HG02840 (cell line): ENCODE data around the gene PCDH18.
"Not testable (repeated sequence)": the region's sequence is repeated elsewhere in the genome, so short reads cannot be mapped to it uniquely, and the experiment has no call there.

Experiments
- ATAC-seq: cut with Tn5 transposase; IDR thresholded peaks from one replicate; pipeline ENCODE4 v1.9.1; 2021; ENCODE audit warnings: mild to moderate bottlenecking, moderate library complexity, moderate number of reproducible peaks; ENCODE audit not compliant: unreplicated experiment, low FRiP score

The PCDH18 gene

DNA sequence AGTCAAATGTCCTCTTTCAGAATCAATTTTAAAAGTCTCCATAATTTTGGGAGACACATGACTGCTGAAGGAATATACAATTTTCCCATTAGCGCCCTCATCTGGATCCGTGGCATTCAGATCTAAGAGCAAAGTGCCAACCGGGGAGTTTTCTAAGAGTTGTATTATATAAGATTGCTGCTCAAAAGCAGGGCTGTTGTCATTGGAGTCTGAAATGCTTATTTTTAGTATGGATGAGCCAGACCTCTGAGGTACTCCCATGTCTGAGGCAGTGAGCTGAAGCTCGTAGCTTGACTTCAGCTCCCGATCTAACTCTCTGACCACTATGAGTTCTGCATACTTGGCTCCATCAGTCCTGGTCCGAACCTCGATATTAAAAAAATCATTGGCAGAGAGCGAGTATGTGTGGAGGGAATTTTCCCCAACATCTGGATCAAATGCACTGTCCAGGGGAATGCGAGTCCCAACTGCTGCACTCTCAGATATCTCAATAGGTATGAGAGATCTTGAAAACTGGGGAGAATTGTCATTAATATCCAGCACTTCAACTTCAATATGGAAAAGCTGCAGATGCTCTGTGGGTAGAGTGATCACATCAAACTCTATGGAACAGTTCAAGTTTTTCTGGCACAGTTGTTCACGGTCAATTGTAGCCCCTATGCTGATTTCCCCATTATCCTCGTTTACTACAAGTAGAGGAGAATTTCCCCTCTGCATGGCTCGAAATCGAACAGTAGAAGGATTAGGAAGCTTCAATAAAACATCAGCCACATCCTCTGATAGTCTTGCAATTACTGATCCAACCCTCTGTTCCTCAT, 917 bp downstream of the PCDH18 start:
- ATAC-seq, result no peak

DNA sequence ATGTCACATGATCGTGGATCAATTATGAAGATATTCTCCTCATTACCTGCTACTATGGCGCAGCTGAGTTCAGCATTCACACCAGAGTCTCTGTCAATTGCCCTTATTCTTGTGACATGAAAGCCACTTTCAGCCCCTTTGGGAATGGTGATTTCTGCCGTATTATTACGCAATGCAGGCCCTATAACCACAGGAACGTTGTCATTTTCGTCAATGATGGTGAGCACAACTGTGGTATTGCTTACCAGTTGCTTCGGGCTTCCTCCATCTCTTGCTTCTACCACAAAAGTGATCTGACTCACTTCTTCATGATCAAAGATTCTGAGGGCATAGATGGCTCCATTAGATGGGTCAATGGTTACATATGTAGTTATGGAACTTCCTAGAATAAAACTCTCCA, 2.1 kb downstream of the PCDH18 start:
- ATAC-seq, result no peak

DNA sequence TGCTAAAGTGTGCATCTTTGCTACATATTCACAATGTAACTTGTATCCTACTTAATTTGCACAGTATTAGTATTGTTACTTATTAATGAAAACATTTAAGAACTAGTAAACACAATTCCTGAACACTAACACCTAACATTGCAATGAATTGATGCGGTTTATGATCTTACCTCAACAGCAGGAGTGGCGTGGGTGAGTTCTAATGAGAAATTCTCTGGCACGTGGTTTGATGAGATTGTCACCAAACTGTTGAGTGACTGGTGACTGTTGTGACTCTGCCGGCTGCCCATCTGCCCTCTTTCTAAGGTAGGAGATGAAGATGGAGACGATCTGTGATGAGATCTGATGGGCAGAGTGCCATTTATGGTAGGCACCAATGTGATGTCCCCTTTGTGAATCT, 2.9 kb downstream of the PCDH18 start:
- no peak for ATAC-seq

DNA sequence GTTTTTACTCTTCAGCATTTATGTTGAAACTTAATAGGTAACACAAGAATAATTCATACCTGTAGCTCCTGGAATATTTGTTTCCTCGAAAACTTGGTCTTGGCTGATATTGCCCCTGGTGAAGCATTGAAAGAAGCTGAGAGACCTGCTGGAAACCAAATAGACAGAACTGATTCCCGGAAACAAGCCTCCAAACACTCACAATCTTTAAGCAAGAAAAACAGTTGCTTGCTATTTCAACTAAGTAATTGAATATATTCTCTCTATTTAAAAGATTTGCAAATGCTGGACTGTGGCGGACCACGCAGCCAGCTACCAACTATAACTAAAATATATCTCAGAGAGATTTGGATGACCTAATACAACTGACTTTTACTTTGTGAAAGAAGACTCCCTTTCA, 3.6 kb downstream of the PCDH18 start:
- ATAC-seq, result no peak

DNA sequence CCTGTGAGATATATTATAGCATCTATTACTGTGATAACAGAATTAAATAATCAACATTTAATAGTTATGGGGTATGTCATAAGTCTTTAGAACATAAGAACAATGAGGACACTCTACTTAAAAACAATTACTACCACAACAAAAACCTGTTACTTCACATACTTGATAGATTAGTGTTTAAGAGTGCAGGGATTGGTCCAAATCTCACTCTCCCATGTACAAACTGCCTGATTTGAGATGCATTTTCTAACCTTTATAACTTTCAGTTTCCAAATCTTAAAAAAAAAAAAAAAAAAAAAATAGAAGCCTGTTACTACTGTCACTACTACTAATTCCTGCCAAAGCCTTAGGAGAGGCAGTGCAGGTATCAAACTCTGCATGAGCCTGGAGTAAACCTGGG, 5.6 kb downstream of the PCDH18 start:
- no peak for ATAC-seq

DNA sequence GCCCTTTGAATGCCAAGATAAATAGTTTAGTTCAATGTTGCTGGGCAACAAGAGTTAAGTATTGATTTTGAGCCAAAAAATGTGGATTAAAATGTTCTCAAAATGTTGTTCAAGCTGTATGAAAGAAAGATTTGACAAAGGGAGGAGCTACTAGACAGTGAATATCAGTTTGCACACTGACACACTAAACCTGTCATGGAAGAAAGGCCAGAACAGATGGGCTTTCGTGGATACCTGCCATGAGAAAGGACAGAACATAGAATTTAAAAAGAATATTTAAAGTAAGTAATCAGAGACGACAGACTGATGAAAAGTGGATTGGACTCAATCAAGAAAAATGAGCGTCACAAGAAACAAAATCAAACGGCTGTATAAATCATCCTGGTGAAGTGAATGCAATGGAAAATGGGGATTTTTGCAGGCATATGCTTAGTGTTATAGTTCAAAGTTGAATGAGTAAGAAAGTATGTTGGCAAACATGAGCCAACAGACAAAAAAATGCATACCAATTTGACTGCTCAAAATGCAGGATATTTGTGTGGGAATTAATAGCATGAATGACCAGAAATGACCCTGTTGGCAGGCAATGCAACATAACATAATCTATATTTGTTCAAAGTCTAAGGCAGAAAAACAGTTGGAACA, 7.4 kb downstream of the PCDH18 start:
- ATAC-seq, result no peak

DNA sequence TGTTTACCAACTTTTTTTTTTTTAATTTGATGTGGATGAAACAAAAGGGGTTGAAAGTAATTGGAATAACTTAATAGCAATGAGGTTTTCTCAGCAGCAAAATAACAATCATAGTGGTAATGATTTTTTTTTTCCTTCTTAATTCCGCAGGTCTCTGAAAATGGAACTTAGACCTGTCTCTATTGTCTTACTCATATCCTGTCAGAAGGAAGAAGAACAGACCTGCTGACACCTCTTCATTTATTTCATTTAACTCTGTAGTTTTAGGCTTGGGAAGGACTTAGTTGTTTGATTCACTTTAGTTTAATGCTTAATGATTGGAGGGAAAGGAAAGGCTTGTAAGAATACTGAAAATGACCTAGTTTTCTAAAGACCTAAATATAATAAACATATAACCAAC, 9.0 kb downstream of the PCDH18 start:
- no peak for ATAC-seq

DNA sequence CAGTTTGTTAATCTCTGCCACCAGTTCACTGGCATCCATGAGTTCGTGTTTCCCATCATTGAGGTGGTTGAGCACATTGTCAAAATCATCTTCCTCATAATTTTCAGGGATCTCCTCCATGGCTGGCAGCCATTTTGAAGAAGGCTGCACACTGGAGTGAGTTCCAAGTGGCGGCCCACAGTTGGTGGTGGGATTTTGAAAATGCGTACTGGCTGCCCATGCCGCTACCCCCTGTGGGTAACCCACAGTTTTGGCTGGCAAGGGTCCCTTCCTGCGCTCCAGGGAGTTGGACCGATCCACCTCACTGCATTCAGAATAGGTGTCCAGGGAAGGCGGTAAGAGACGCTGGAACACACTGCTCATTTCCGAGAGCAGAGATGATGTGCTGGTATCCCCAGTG, 11.2 kb downstream of the PCDH18 start:
- no peak for ATAC-seq

DNA sequence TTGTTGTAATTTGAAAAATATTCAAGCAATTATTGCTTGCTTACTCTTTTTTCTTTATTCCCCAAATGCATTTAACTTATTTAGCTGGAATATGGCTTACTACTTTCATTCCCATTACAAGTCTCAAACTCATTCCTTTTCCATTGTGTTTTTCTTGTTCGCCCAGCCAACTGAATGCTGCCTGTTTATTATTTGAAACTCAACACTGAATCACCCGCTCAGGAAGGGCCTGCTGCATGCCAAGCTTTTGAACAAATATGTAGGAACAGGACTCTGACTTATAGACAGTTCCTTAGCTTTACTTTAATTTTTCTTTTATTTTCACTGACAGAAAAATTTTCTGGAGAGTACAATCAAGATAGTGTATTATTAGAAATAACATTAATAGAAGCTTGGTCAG, 12.9 kb downstream of the PCDH18 start:
- no peak for ATAC-seq

DNA sequence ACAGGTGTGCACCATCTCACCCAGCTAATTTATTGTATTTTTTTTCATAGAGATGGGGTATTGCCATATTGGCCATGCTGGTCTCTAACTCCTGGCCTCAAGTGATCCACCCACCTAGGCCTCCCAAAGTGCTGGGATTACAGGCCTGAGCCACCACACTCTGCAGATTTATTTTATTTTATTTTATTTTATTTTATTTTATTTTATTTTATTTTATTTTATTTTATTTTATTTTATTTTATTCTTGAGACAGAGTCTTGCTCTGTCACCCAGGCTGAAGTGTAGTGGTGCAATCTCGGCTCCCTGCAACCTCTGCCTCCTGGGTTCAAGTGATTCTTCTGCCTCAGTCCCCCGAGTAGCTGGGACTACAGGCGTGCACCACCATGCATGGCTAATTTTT, 15.0 kb downstream of the PCDH18 start:
- ATAC-seq, result not testable (repeated sequence)

DNA sequence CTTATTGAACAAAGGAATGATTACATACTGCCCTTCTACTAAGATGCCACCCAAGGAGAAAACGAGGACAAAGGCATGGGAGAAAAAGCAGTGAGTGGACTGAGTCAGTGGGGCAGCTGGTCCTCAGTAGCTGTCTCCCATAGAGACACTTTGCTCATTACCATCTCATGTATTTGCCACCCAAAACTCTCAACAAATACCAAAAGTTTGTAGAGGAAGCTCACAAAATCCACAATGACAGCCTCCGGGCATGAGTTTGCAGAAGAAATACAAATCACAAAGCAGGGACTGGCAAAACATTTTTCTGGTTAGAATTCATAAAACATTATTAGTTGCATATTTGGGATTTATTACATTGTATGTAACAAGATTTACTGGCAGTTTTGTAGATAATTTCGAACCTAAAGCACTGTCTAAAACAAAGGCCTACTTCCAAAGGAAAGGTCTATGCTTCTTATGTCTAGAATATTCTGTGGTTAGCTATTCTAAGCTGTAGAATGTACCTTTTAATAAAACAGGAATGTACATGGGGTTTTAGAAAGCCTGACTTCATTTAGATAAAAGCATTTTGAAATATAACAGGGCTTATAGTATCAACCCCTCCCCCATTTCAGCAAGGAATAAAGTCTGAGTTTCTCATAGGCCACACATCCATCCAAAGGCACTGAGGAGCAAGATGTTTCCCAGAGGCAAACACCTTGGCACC, 17.7 kb downstream of the PCDH18 start:
- no peak for ATAC-seq

DNA sequence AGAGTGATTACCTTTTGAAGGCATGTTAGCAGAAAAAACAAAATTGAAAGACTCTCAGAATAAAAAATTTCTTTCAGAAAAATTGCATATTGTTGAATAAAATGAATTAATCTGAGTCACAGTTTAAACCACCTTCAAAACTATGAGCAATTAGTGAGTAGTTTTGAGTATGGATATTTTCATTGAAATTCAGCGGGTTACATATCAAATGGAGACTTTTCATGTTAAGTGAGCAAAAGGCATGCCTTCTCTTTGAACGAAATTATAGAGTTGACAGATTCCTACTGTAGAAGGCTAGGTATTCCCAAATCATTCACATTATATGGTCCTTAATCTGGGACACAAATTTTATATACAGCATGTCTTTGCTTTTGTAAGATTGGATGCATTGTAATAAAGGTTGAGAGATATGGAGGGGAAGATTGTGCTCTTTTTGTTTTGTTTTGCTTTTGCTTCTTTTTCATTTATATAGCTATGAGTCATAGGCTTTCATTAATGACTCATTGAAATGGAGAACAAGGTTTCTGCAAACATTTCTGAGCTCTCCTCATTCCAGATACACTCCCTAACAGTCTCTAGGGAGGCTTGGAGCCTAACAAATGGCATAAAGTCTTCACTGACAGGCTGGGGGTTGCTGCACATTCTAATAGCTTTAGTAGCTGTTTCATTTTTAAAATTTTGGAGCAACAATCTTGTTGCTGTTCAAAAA, 21.6 kb downstream of the PCDH18 start:
- ATAC-seq, result no peak

DNA sequence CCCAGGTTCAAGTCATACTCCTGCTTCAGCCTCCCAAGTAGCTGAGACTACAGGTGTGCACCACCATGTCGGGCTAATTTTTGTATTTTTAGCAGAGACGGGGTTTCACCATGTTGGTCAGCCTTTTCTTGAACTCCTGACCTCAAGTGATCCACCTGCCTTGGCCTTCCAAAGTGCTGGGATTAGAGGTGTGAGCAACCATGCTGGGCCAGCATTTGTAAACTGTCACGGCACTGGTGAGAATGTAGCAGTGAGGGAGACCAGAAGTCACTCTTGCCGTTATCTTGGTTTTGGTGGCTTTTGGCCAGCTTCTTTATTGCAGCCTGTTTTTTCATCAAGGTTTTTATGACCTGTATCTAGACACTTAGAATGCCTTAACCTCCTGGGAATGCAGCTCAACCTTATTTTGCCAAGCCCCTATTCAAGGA, 22.4 kb downstream of the PCDH18 start:
- no peak for ATAC-seq

DNA sequence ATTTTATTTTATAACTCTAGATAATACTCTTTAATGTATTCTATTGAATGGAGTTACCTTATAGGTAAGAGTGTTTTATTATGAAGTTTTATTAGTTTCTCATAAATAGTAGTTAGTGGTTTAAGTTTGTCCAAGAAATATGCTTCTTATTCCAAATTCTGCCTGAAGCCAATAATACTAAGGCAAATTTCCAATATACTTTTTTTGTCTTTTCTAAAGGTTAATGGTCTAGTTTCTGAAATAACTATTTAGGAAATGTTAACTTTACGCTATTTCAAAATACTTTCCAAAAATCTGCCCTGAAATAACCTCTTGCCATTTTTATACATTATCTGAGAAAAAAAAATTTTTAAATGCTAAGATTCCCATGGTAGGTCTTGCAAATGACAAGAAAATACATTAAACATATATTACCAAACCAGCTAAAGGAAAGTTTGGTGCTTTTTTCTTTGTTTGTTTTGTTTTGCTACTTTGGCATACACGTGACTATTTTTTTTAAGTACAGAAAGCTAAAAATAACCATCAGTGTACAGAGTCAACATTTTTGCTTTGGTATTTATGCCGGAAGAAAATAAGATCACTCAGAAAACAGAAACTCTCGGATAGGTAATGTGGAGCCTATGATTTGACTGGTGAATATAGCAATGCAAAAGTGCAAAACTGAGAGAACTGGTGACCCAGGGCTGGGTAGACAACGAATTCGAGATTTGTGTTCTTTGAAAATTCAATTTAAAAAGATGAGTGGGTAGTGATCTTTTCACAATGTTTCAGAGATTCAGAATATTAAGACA, 29.8 kb downstream of the PCDH18 start:
- ATAC-seq, result no peak

DNA sequence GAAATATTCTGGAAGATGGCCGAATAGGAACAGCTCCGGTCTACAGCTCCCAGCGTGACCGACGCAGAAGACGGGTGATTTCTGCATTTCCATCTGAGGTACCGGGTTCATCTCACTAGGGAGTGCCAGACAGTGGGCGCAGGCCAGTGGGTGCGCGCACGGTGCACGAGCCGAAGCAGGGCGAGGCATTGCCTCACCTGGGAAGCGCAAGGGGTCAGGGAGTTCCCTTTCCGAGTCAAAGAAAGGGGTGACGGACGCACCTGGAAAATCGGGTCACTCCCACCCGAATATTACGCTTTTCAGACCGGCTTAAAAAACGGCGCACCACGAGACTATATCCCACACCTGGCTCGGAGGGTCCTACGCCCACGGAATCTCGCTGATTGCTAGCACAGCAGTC, 36.0 kb downstream of the PCDH18 start:
- not testable (repeated sequence) for ATAC-seq

DNA sequence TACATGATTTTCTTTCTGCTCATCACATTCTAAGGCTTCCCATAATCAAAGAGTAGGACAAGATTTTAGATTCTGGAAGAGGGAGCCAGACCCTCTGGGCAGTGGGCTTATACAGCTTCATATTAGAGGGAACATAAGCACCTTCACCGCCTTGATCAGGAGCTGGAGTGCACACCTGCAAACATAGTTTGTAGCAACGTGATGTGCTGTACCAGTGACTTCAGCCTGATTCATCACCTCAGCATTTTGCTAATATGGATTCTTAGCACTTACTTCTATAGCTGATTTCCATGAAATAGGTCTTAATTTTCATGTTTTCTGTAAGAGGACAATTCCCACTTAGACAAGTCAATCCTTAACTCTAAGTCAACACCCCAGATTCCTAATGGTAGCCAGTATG, 36.7 kb downstream of the PCDH18 start:
- ATAC-seq, result no peak

DNA sequence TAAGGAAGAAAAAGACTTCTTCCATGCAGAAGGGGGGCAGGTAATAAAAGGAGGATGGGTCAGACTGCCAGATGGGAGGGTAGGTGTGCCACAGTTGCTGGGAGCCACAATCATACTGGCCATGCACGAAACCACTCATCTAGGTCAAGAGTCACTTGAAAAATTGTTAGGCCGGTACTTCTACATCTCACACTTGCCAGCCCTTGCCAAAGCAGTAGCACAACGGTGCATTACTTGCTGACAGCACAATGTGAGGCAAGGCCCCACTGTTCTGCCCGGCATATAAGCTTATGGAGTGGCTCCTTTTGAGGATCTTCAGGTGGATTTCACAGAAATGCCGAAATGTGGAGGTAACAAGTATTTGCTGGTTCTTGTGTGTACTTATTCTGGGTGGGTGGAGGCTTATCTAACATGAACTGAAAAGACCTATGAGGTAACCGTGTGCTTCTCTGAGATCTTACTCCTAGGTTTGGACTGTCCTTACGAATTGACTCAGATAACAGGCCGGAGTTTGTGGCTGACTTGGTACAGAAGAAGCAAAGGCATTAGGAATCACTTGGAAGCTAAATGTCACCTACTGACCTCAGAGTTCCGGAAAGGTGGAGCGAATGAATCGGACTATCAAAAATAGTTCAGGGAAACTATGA, 48.9 kb downstream of the PCDH18 start:
- ATAC-seq, result not testable (repeated sequence)

DNA sequence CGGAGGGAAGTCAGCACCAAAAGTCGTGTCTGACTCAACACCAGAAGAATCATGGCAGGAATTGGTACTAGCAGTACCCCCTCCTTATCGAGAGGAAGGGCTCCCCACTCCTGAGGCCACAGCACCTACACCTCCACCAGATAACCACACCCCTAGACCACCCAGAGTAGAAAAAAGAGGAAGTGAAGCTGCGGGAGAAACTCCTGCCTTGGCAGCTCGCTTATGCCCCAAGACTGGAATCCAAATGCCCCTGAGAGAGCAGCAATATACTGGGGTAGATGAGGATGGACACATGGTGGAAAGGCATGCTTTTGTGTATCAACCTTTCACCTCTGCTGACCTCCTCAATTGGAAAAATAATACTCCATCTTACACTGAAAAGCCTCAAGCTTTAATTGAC, 52.6 kb downstream of the PCDH18 start:
- not testable (repeated sequence) for ATAC-seq

DNA sequence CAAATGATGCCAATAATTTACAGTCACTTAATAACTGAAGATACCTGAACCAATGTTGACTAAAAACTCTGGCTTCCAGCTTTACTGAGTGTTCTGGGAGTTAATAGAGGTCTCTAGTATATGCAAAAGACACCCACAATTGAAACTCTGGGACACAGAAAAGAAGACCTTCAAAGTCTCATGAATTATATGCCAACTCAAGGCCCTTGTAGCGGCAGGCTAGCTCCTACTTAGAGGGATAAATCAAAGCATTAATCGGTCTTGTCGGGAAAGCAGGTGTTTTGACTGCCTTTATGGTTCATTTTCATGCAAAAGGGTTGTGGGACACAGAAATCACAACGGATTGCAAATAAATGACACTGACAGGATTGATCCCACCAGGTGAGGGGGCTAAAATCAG, 55.9 kb downstream of the PCDH18 start:
- ATAC-seq, result no peak
